Trophoblast cell (in vitro differentiated cells and primary cell): ENCODE results near the gene KLC3.

Experiments used
- DNase-seq, 2 donors: peaks; one replicate each; pipeline ENCODE4 v3.0.0-alpha.2; 2016
- H2AFZ ChIP-seq: 2 replicates; pipeline ENCODE4 v1.6.1; 2013; ENCODE audit warnings: low read length, moderate library complexity, mild to moderate bottlenecking; ENCODE audit not compliant: insufficient read depth, poor library complexity
- H2AK5ac ChIP-seq: 2 replicates; pipeline ENCODE4 v1.6.1; 2013; ENCODE audit warnings: mild to moderate bottlenecking, low read length
- H2BK120ac ChIP-seq: 2 replicates; pipeline ENCODE4 v1.6.1; 2013; ENCODE audit warnings: low read length, mild to moderate bottlenecking, moderate library complexity; ENCODE audit not compliant: insufficient read depth, poor library complexity
- H2BK12ac ChIP-seq: 2 replicates; pipeline ENCODE4 v1.6.1; 2013; ENCODE audit warnings: mild to moderate bottlenecking, low read length, moderate library complexity
- H2BK5ac ChIP-seq: 2 replicates; pipeline ENCODE4 v1.6.1; 2013; ENCODE audit warnings: low read length, low read depth, moderate library complexity, mild to moderate bottlenecking; ENCODE audit not compliant: poor library complexity
- H3K14ac ChIP-seq: 2 replicates; pipeline ENCODE4 v1.6.1; 2013; ENCODE audit warnings: mild to moderate bottlenecking, low read length
- H3K18ac ChIP-seq: 2 replicates; pipeline ENCODE4 v1.6.1; 2013; ENCODE audit warnings: mild to moderate bottlenecking, low read length
- H3K23ac ChIP-seq: 2 replicates; pipeline ENCODE4 v1.6.1; 2013; ENCODE audit warnings: low read length
- H3K27ac ChIP-seq: 2 replicates; pipeline ENCODE4 v1.5.1; 2013; ENCODE audit warnings: low read depth, mild to moderate bottlenecking, inconsistent platforms, low read length, moderate library complexity
- H3K27me3 ChIP-seq: 2 replicates; pipeline ENCODE4 v1.6.1; 2013; ENCODE audit warnings: inconsistent platforms, mild to moderate bottlenecking, low read length, moderate library complexity; ENCODE audit not compliant: insufficient read depth
- H3K36me3 ChIP-seq, 2 experiments: 1 replicate in 1 of 2; 2 replicates in 1 of 2; pipeline ENCODE4 v1.6.1; 2013; ENCODE audit warnings: low read length in 2 of 2, mild to moderate bottlenecking in 2 of 2, moderate library complexity in 1 of 2; ENCODE audit not compliant: insufficient read depth in 2 of 2, control insufficient read depth in 1 of 2
- H3K4ac ChIP-seq: 2 replicates; pipeline ENCODE4 v1.6.1; 2013; ENCODE audit warnings: low read depth, mild to moderate bottlenecking, low read length, moderate library complexity
- H3K4me1 ChIP-seq, 2 experiments: 1 replicate in 1 of 2; 2 replicates in 1 of 2; pipeline ENCODE4 v1.6.1; 2013; ENCODE audit warnings: low read length in 2 of 2, mild to moderate bottlenecking in 2 of 2, moderate library complexity in 1 of 2; ENCODE audit not compliant: insufficient read depth in 2 of 2, control insufficient read depth in 1 of 2
- H3K4me2 ChIP-seq: 2 replicates; pipeline ENCODE4 v1.6.1; 2013; ENCODE audit warnings: inconsistent platforms, mild to moderate bottlenecking, low read length, moderate library complexity
- H3K4me3 ChIP-seq: 2 replicates; pipeline ENCODE4 v1.5.1; 2013; ENCODE audit warnings: mild to moderate bottlenecking, low read depth, low read length, inconsistent platforms
- H3K79me1 ChIP-seq: one replicate; pipeline ENCODE4 v1.6.1; 2013; ENCODE audit warnings: low read length
- H3K79me2 ChIP-seq: 2 replicates; pipeline ENCODE4 v1.6.1; 2013; ENCODE audit warnings: low read length, mild to moderate bottlenecking; ENCODE audit not compliant: control insufficient read depth, insufficient read depth, poor library complexity
- H3K9ac ChIP-seq: 2 replicates; pipeline ENCODE4 v1.6.1; 2013; ENCODE audit warnings: mild to moderate bottlenecking, low read length
- H3K9me3 ChIP-seq: 2 replicates; pipeline ENCODE4 v1.6.1; 2013; ENCODE audit warnings: low read depth, mild to moderate bottlenecking, control low read depth, inconsistent platforms, low read length; ENCODE audit not compliant: insufficient read depth
- H4K12ac ChIP-seq: 2 replicates; pipeline ENCODE4 v1.6.1; 2013; ENCODE audit warnings: low read depth, mild to moderate bottlenecking, low read length, moderate library complexity
- H4K8ac ChIP-seq: 2 replicates; pipeline ENCODE4 v1.6.1; 2013; ENCODE audit warnings: low read depth, mild to moderate bottlenecking, low read length, moderate library complexity
- H4K91ac ChIP-seq: one replicate; pipeline ENCODE4 v1.6.1; 2013; ENCODE audit warnings: low read depth, mild to moderate bottlenecking, low read length, moderate library complexity
- WGBS: extraction: QIAGEN DNeasy Blood & Tissue Kit; methylation state at CpG from one replicate; pipeline ENCODE4 v1.1.7; 2013; ENCODE audit warnings: missing lambda C conversion rate; ENCODE audit not compliant: insufficient read length, insufficient coverage; ENCODE audit errors: extremely low coverage; 5-methylcytosine and 5-hydroxymethylcytosine counted together

The KLC3 gene

GRCh38 chr19:45322311-45322710 is 18.2 kb upstream of the KLC3 start:
- Histone ChIP-seq H3K79me2 (no peaks in the 10 kb centered on the region), H3K9me3 (no peaks in the 10 kb centered on the region), H3K9ac (no peak overlapping the region), H3K4me1 (peaks cover 0 to 5% of the 10 kb centered on the region in 2 experiments), H4K12ac (no peak overlapping the region), H3K36me3 (no peaks in the 10 kb centered on the region), H3K79me1 (no peaks in the 10 kb centered on the region), H3K4ac (no peak overlapping the region), H4K91ac (no peak overlapping the region), H2AFZ (no peak overlapping the region), H3K23ac (no peak overlapping the region), H3K14ac (no peak overlapping the region), H3K4me2 (no peak overlapping the region), H2BK120ac (no peak overlapping the region), H2BK12ac (no peak overlapping the region), H3K27me3 (peaks cover 4% of the 10 kb centered on the region), H3K4me3 (no peak overlapping the region), H2AK5ac (no peak overlapping the region), H3K18ac (no peak overlapping the region), H2BK5ac (no peak overlapping the region), H4K8ac (no peak overlapping the region), H3K27ac (no peak overlapping the region)
- no peak for DNase-seq
- no CpG with 5 or more reads among the region's 11 CpGs for WGBS

GRCh38 chr19:45322744-45323281 is 17.7 kb upstream of the KLC3 start, which contains the start of gene CKM:
CKM (minus strand) TSS chr19:45322875; CDS start chr19:45319713, 3,162 bp downstream.
- no peak for DNase-seq
- WGBS = no CpG with 5 or more reads among the region's 15 CpGs
- H3K14ac ChIP-seq = no peak within 1 kb of the TSS

GRCh38 chr19:45323671-45324081 is 16.9 kb upstream of the KLC3 start:
- Histone ChIP-seq H3K79me2 (no peaks in the 10 kb centered on the region), H3K18ac (no peak overlapping the region), H3K9ac (no peak overlapping the region), H3K27me3 (peaks cover 4% of the 10 kb centered on the region), H3K79me1 (no peaks in the 10 kb centered on the region), H3K14ac (no peak overlapping the region), H3K9me3 (no peaks in the 10 kb centered on the region), H3K27ac (no peak overlapping the region), H3K4ac (no peak overlapping the region), H2AFZ (no peak overlapping the region), H4K12ac (no peak overlapping the region), H3K4me2 (peak overlapping the region; percentile 61), H3K4me1 (peaks cover 0 to 5% of the 10 kb centered on the region in 2 experiments), H3K4me3 (no peak overlapping the region), H2AK5ac (no peak overlapping the region), H3K23ac (no peak overlapping the region), H4K8ac (peak overlapping the region; percentile 17), H4K91ac (no peak overlapping the region), H3K36me3 (no peaks in the 10 kb centered on the region), H2BK120ac (no peak overlapping the region), H2BK5ac (no peak overlapping the region), H2BK12ac (no peak overlapping the region)
- no CpG with 5 or more reads among the region's 30 CpGs for WGBS
- no peak for DNase-seq

More at GRCh38 chr19:45322744-45323281, 17.7 kb upstream of the KLC3 start, which contains the start of gene CKM:
- Histone ChIP-seq H2BK12ac (no peak within 1 kb of the TSS), H3K23ac (no peak within 1 kb of the TSS), H3K27ac (no peak within 1 kb of the TSS), H3K36me3 (no peaks in the 10 kb centered on the region), H2AK5ac (no peak within 1 kb of the TSS), H3K9ac (no peak within 1 kb of the TSS), H3K79me1 (no peaks in the 10 kb centered on the region), H3K4me2 (peak within 1 kb of the TSS; percentile 61), H3K9me3 (no peaks in the 10 kb centered on the region), H2BK5ac (no peak within 1 kb of the TSS), H2AFZ (no peak within 1 kb of the TSS), H4K91ac (no peak within 1 kb of the TSS), H3K79me2 (no peaks in the 10 kb centered on the region), H3K4me3 (no peak within 1 kb of the TSS), H4K12ac (no peak within 1 kb of the TSS), H3K4ac (no peak within 1 kb of the TSS), H4K8ac (no peak within 1 kb of the TSS), H3K4me1 (peaks cover 0 to 5% of the 10 kb centered on the region in 2 experiments), H3K27me3 (peaks cover 4% of the 10 kb centered on the region), H3K18ac (no peak within 1 kb of the TSS), H2BK120ac (no peak within 1 kb of the TSS)

DNA sequence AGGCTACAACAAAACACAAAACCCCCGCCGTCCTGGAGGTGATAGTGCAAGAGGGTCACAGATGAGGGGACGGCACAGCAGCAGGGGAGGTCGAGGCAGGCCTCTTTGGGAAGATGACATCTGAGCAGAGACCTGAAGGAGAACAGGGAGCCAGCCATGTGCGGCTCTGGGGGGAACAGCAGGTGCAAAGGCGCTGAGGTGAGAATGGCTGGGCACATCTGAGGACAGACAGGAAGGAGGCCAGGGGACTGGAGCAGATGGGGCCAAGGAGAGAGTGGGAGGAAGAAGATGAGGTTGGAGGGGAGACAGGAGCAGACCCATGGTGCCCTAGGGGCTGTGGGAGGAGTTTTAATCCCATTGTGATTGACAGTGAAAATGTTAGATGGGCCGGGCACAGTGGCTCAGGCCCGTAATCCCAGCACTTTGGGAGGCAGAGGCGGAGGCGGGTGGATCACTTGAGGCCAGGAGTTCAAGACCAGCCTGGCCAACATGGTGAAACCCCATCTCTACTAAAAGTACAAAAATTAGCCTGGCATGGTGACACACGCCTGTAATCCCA is 16.1 kb upstream of the KLC3 start:
- Histone ChIP-seq H2BK5ac (no peak overlapping the region), H3K27me3 (peaks cover 4% of the 10 kb centered on the region), H2AFZ (no peak overlapping the region), H2BK120ac (no peak overlapping the region), H3K79me1 (no peaks in the 10 kb centered on the region), H3K14ac (no peak overlapping the region), H3K18ac (no peak overlapping the region), H3K9me3 (no peaks in the 10 kb centered on the region), H4K8ac (no peak overlapping the region), H3K27ac (no peak overlapping the region), H3K4me3 (no peak overlapping the region), H3K36me3 (no peaks in the 10 kb centered on the region), H2BK12ac (no peak overlapping the region), H3K4ac (no peak overlapping the region), H3K4me1 (peaks cover 0 to 5% of the 10 kb centered on the region in 2 experiments), H4K12ac (no peak overlapping the region), H3K9ac (no peak overlapping the region), H2AK5ac (no peak overlapping the region), H3K23ac (no peak overlapping the region), H3K4me2 (no peak overlapping the region), H4K91ac (no peak overlapping the region), H3K79me2 (no peaks in the 10 kb centered on the region)
- WGBS = no CpG with 5 or more reads among the region's 11 CpGs
- no peak for DNase-seq
